Measurements from ENCODE around the gene GOLGA6L10. TPM values are rescaled to one million over a fixed set of nuclear protein-coding genes. Genes with fewer than 3 reads are reported as not detected.

GOLGA6L10 gene
- total and polyA plus RNA-seq, 2 of the 4 experiments (the other 2 are of a cell fraction) = under 0.01 to 0.79 TPM

DNA sequence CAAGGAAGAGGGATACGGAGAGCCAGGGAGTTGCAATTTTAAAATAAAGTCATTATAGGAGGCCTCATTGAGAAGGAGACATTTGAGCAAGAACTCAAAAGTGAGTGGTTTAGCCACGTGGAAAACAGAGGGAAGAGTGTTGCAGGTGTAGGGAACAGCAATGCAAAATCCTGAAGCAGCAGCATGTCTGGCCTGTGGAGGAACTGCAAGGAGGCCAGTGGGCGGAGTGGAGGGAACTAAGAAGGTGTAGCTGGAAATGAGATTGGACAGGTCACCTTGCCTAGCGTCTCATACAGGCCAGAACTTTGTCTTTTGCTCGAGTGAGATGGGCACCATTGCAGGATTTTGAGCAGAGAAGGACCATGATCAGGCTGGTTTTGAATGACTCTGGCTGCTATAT is 51.7 kb downstream of the GOLGA6L10 start:
- Histone ChIP-seq H4K20me1 (ENCODE audit: insufficient read depth, low read length) (no peaks in the 10 kb centered on the region), H2BK20ac (ENCODE audit: low read depth, low read length) (no peak overlapping the region), H2AFZ (replicated peaks; ENCODE audit: low read length, poor library complexity) (no peak overlapping the region), H2BK5ac (ENCODE audit: low read depth, low read length, poor library complexity, severe bottlenecking) (no peak overlapping the region), H3K4me1 (ENCODE audit: control insufficient read depth, insufficient read depth, low read length) (no peaks in the 10 kb centered on the region), H3K9me1 (ENCODE audit: insufficient read depth, low read length) (no peaks in the 10 kb centered on the region; the same call in 1 of the 2 replicates), H3K9me3 (ENCODE audit: control insufficient read depth, insufficient read depth, low read length) (no peaks in the 10 kb centered on the region), H3K27ac (ENCODE audit: insufficient read depth, low read length) (no peak overlapping the region), H3K23ac (ENCODE audit: low read depth, low read length) (no peak overlapping the region), H3K56ac (ENCODE audit: extremely low read depth, insufficient read depth, low read length) (no peak overlapping the region), H4K5ac (ENCODE audit: low read depth, low read length) (no peak overlapping the region), H3K4me3 (ENCODE audit: insufficient read depth, low read depth, low read length) (no peak overlapping the region), H4K91ac (ENCODE audit: insufficient read depth, low read depth, low read length) (no peak overlapping the region), H3K9ac (ENCODE audit: low read depth, low read length) (no peak overlapping the region), H3K4me2 (ENCODE audit: low read depth, low read length) (no peak overlapping the region), H3K79me1 (ENCODE audit: low read depth in 1 of 2, low read length in 2 of 2) (no peaks in the 10 kb centered on the region), H2AK5ac (ENCODE audit: low read depth, low read length) (no peak overlapping the region), H3K4ac (ENCODE audit: low read depth, low read length) (no peak overlapping the region), H2AK9ac (replicated peaks; ENCODE audit: low read depth, low read length, poor library complexity) (no peak overlapping the region), H4K8ac (ENCODE audit: low read depth in 2 of 2, low read length in 2 of 2) (no peak overlapping the region), H3K18ac (ENCODE audit: low read depth, low read length) (no peak overlapping the region), H3K27me3 (ENCODE audit: control insufficient read depth, insufficient read depth, low read length) (peaks cover 10% of the 10 kb centered on the region), H2BK15ac (ENCODE audit: low read depth, low read length) (no peak overlapping the region), H2BK120ac (ENCODE audit: low read depth, low read length) (no peak overlapping the region), H3K36me3 (ENCODE audit: control insufficient read depth, insufficient read depth, low read length) (no peaks in the 10 kb centered on the region), H3K14ac (replicated peaks; ENCODE audit: low read depth, low read length) (no peak overlapping the region)
- dilution Hi-C loops (cut with HindIII; ENCODE audit: low sequenced_read_pairs, unreplicated experiment) (no loop called here), in situ Hi-C loops (cut with MboI; ENCODE audit: low sequenced_read_pairs) (no loop called here), intact Hi-C loops (cut with micrococcal nuclease) (no loop called here)
- TF ChIP-seq, protein P1, sequence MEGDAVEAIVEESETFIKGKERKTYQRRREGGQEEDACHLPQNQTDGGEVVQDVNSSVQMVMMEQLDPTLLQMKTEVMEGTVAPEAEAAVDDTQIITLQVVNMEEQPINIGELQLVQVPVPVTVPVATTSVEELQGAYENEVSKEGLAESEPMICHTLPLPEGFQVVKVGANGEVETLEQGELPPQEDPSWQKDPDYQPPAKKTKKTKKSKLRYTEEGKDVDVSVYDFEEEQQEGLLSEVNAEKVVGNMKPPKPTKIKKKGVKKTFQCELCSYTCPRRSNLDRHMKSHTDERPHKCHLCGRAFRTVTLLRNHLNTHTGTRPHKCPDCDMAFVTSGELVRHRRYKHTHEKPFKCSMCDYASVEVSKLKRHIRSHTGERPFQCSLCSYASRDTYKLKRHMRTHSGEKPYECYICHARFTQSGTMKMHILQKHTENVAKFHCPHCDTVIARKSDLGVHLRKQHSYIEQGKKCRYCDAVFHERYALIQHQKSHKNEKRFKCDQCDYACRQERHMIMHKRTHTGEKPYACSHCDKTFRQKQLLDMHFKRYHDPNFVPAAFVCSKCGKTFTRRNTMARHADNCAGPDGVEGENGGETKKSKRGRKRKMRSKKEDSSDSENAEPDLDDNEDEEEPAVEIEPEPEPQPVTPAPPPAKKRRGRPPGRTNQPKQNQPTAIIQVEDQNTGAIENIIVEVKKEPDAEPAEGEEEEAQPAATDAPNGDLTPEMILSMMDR (conservative IDR thresholded peaks at IDR 0.05; ENCODE audit: low read depth, low read length) = no peak
- TF ChIP-seq SMC3 (IDR thresholded peaks at IDR 0.05; ENCODE audit: low read depth, low read length) (no peak), RCOR1 (IDR thresholded peaks at IDR 0.05; ENCODE audit: insufficient replicate concordance, low read length) (no peak), CEBPB (IDR thresholded peaks at IDR 0.05; ENCODE audit: low read depth, low read length) (no peak), BHLHE40 (IDR thresholded peaks at IDR 0.05; ENCODE audit: low read depth, low read length) (no peak), FOS (IDR thresholded peaks at IDR 0.05; ENCODE audit: low read depth, low read length) (no peak), RFX5 (IDR thresholded peaks at IDR 0.05; ENCODE audit: low read depth, low read length) (no peak), MAZ (IDR thresholded peaks at IDR 0.05; ENCODE audit: borderline replicate concordance, low read depth, low read length) (no peak), CHD1 (IDR thresholded peaks at IDR 0.05; ENCODE audit: low read depth, low read length) (no peak), ELK1 (IDR thresholded peaks at IDR 0.05; ENCODE audit: borderline replicate concordance, low read depth, low read length) (no peak), POLR2A (IDR thresholded peaks at IDR 0.05; ENCODE audit: low read depth, low read length) (no peak), NFE2L2 (IDR thresholded peaks at IDR 0.05; ENCODE audit: low read depth, low read length) (no peak), MAFK (IDR thresholded peaks at IDR 0.05; ENCODE audit: low read depth, low read length) (no peak), MXI1 (IDR thresholded peaks at IDR 0.05; ENCODE audit: borderline replicate concordance, low read depth, low read length) (no peak), RAD21 (IDR thresholded peaks at IDR 0.05; ENCODE audit: low read length) (no peak)
- TF ChIP-seq, protein P2, sequence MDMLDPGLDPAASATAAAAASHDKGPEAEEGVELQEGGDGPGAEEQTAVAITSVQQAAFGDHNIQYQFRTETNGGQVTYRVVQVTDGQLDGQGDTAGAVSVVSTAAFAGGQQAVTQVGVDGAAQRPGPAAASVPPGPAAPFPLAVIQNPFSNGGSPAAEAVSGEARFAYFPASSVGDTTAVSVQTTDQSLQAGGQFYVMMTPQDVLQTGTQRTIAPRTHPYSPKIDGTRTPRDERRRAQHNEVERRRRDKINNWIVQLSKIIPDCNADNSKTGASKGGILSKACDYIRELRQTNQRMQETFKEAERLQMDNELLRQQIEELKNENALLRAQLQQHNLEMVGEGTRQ (IDR thresholded peaks at IDR 0.05; ENCODE audit: low read depth, low read length) = no peak
- ChIA-PET CTCF (interaction anchor here (1.0 kb wide), 1 partner anchor 13 kb away, joined by 4 read pairs; no protein-coding TSS in a partner anchor), POLR2A (ENCODE audit: unreplicated experiment) (no interaction called here)
- 86% methylated on average over 4 of the region's 5 CpGs; no CpG with 5 or more reads in 1 of the 2 experiments for WGBS, 2 experiments (ENCODE audit: extremely low coverage in 2 of 2, insufficient read length in 1 of 2)
- no TSS peak for BruUV-seq (replicated peaks)
- DNase-seq = no peak
- no peak for ATAC-seq (ENCODE audit: low read depth)
